HEK293 (cell line): ENCODE results near the gene MOGAT3.

Experiments used
- EGR2 ChIP-seq: fragments of 450-650 bp; formaldehyde crosslinking; IDR thresholded peaks from 2 replicates; pipeline ENCODE4 v1.5.1; 2016; ENCODE audit warnings: low read depth, missing biosample characterization, missing genetic modification characterization
- FEZF1 ChIP-seq: fragments of 450-650 bp; formaldehyde crosslinking; IDR thresholded peaks from 2 replicates; pipeline ENCODE4 v1.5.1; 2016; ENCODE audit warnings: missing biosample characterization, missing genetic modification characterization
- IKZF3 ChIP-seq: fragments of 450-650 bp; IDR thresholded peaks from 2 replicates; pipeline ENCODE4 v1.5.0; 2018; ENCODE audit warnings: missing biosample characterization, mild to moderate bottlenecking, missing genetic modification characterization, moderate library complexity
- KLF16 ChIP-seq: fragments of 450-650 bp; formaldehyde crosslinking; IDR thresholded peaks from 2 replicates; pipeline ENCODE4 v1.5.1; 2017; ENCODE audit warnings: missing biosample characterization, missing genetic modification characterization
- KLF7 ChIP-seq: fragments of 450-650 bp; formaldehyde crosslinking; IDR thresholded peaks from 2 replicates; pipeline ENCODE4 v1.5.1; 2016; ENCODE audit warnings: missing biosample characterization, missing genetic modification characterization, borderline replicate concordance
- PRDM1 ChIP-seq: fragments of 450-650 bp; formaldehyde crosslinking; IDR thresholded peaks from 2 replicates; pipeline ENCODE4; 2016; ENCODE audit warnings: missing biosample characterization, missing genetic modification characterization
- REST ChIP-seq: fragments of 450-650 bp; formaldehyde crosslinking; IDR thresholded peaks from 2 replicates; pipeline ENCODE4 v1.5.1; 2016; ENCODE audit warnings: missing biosample characterization, missing genetic modification characterization
- SETDB1 ChIP-seq: IDR thresholded peaks from one replicate; pipeline ENCODE4 v1.6.1; 2017; ENCODE audit warnings: mild to moderate bottlenecking, low read length, moderate library complexity, mixed read lengths; ENCODE audit not compliant: insufficient read length
- ZBTB44 ChIP-seq: fragments of 450-650 bp; IDR thresholded peaks from 2 replicates; pipeline ENCODE4 v1.5.1; 2018; ENCODE audit warnings: missing biosample characterization, mild to moderate bottlenecking, missing genetic modification characterization
- ZBTB8A ChIP-seq: fragments of 450-650 bp; formaldehyde crosslinking; IDR thresholded peaks from 2 replicates; pipeline ENCODE4 v1.5.1; 2016; ENCODE audit warnings: missing biosample characterization, missing genetic modification characterization
- ZNF114 ChIP-seq: fragments of 450-650 bp; formaldehyde crosslinking; IDR thresholded peaks from 2 replicates; pipeline ENCODE4 v1.5.0; 2017; ENCODE audit warnings: missing biosample characterization, missing genetic modification characterization
- ZNF138 ChIP-seq: fragments of 450-650 bp; formaldehyde crosslinking; IDR thresholded peaks from 2 replicates; pipeline ENCODE4 v1.5.1; 2016; ENCODE audit warnings: missing biosample characterization, missing genetic modification characterization, borderline replicate concordance
- ZNF148 ChIP-seq: fragments of 450-650 bp; formaldehyde crosslinking; IDR thresholded peaks from 2 replicates; pipeline ENCODE4 v1.5.0; 2017; ENCODE audit warnings: missing biosample characterization, missing genetic modification characterization, borderline replicate concordance
- ZNF2 ChIP-seq: fragments of 450-650 bp; formaldehyde crosslinking; IDR thresholded peaks from 2 replicates; pipeline ENCODE4 v1.5.1; 2016; ENCODE audit warnings: missing biosample characterization, missing genetic modification characterization
- ZNF23 ChIP-seq: fragments of 450-650 bp; formaldehyde crosslinking; IDR thresholded peaks from 2 replicates; pipeline ENCODE4 v1.5.1; 2016; ENCODE audit warnings: missing biosample characterization, missing genetic modification characterization, borderline replicate concordance
- ZNF280D ChIP-seq: fragments of 450-650 bp; formaldehyde crosslinking; IDR thresholded peaks from 2 replicates; pipeline ENCODE4 v1.5.1; 2016; ENCODE audit warnings: missing biosample characterization, missing genetic modification characterization
- ZNF292 ChIP-seq: fragments of 450-650 bp; formaldehyde crosslinking; IDR thresholded peaks from 2 replicates; pipeline ENCODE4 v1.5.1; 2016; ENCODE audit warnings: low read depth, missing biosample characterization, missing genetic modification characterization, borderline replicate concordance
- ZNF324 ChIP-seq: fragments of 450-650 bp; formaldehyde crosslinking; IDR thresholded peaks from 2 replicates; pipeline ENCODE4 v1.5.1; 2016; ENCODE audit warnings: missing biosample characterization, missing genetic modification characterization
- ZNF433 ChIP-seq: fragments of 450-650 bp; formaldehyde crosslinking; IDR thresholded peaks from 2 replicates; pipeline ENCODE4 v1.5.1; 2016; ENCODE audit warnings: missing biosample characterization, missing genetic modification characterization, low read depth
- ZNF692 ChIP-seq: fragments of 450-650 bp; formaldehyde crosslinking; IDR thresholded peaks from 2 replicates; pipeline ENCODE4 v1.5.1; 2016; ENCODE audit warnings: missing biosample characterization, missing genetic modification characterization
- ZNF704 ChIP-seq: fragments of 450-650 bp; formaldehyde crosslinking; IDR thresholded peaks from 2 replicates; pipeline ENCODE4 v1.5.1; 2016; ENCODE audit warnings: missing biosample characterization, missing genetic modification characterization
- ZNF776 ChIP-seq: fragments of 450-650 bp; formaldehyde crosslinking; IDR thresholded peaks from 2 replicates; pipeline ENCODE4 v1.5.0; 2017; ENCODE audit warnings: missing biosample characterization, missing genetic modification characterization, borderline replicate concordance
- ZXDB ChIP-seq: fragments of 450-650 bp; formaldehyde crosslinking; IDR thresholded peaks from 2 replicates; pipeline ENCODE4 v1.5.1; 2016; ENCODE audit warnings: missing biosample characterization, missing genetic modification characterization

Gene MOGAT3

GRCh38 chr7:101217388-101218235 is 16.8 kb upstream of the MOGAT3 start, which contains the start of the genes PLOD3 and ZNHIT1 (continued):
- TF ChIP-seq REST (tag by site-specific recombination) (peak; percentile 55; the same call in 1 of the 2 replicates), ZNF292 (tag by site-specific recombination) (no peak), ZNF148 (tag by site-specific recombination) (no peak), ZNF23 (tag by site-specific recombination) (no peak), EGR2 (peak; percentile 65), KLF16 (tag by site-specific recombination) (peak; percentile 82; the same call in 1 of the 2 replicates), PRDM1 (tag by site-specific recombination) (no peak), ZNF776 (tag by site-specific recombination) (no peak), ZNF138 (no peak), KLF7 (tag by site-specific recombination) (peak; percentile 36; the same call in 1 of the 2 replicates), ZNF433 (no peak), ZNF692 (tag by site-specific recombination) (peak; percentile 28; the same call in 1 of the 2 replicates), IKZF3 (tag by site-specific recombination) (peak; percentile 56; the same call in 1 of the 2 replicates), ZNF704 (tag by site-specific recombination) (no peak), ZBTB44 (tag by site-specific recombination) (no peak), FEZF1 (tag by site-specific recombination) (no peak), SETDB1 (no peak), ZNF114 (tag by site-specific recombination) (no peak), ZBTB8A (tag by site-specific recombination) (peak; percentile 88), ZNF2 (tag by site-specific recombination) (peak; percentile 53), ZNF280D (tag by site-specific recombination) (peak; percentile 65; the same call in 1 of the 2 replicates), ZXDB (peak; percentile 28; the same call in 1 of the 2 replicates), ZNF324 (no peak; the same call in 1 of the 2 replicates)
